Activated T-cell treated with anti-CD3 and anti-CD28 coated beads for 4 hours (primary cell): ENCODE results near the gene PRPF18.

Experiments
- DNase-seq: peaks from one replicate; pipeline ENCODE4 v3.0.0-alpha.2; 2020

Gene PRPF18

GRCh38 chr10:13644866-13645265 lies 58.1 kb downstream of the PRPF18 start:
- DNase-seq = no peak

GRCh38 chr10:13648425-13648824 lies 61.7 kb downstream of the PRPF18 start:
- DNase-seq = no peak

GRCh38 chr10:13649844-13650520 lies 63.2 kb downstream of the PRPF18 start:
- no peak for DNase-seq

GRCh38 chr10:13650961-13651360 lies 64.2 kb downstream of the PRPF18 start:
- no peak for DNase-seq

GRCh38 chr10:13651969-13652720 lies 65.4 kb downstream of the PRPF18 start:
- no peak for DNase-seq

GRCh38 chr10:13652860-13653259 lies 66.1 kb downstream of the PRPF18 start:
- DNase-seq = no peak

GRCh38 chr10:13654118-13654830 lies 67.5 kb downstream of the PRPF18 start:
- DNase-seq = no peak

GRCh38 chr10:13654846-13655245 lies 68.1 kb downstream of the PRPF18 start:
- no peak for DNase-seq

- DNase-seq = no peak
Measured at GRCh38 chr10:13656337-13657100, 69.8 kb downstream of the PRPF18 start.

GRCh38 chr10:13657101-13657680 lies 70.4 kb downstream of the PRPF18 start:
- no peak for DNase-seq

- no peak for DNase-seq
Measured at GRCh38 chr10:13658264-13658663, 71.5 kb downstream of the PRPF18 start.

- no peak for DNase-seq
Measured at GRCh38 chr10:13658871-13659685, 72.3 kb downstream of the PRPF18 start.

GRCh38 chr10:13659887-13660550 lies 73.3 kb downstream of the PRPF18 start:
- DNase-seq = peak; percentile 55

- DNase-seq = no peak
Measured at GRCh38 chr10:13660551-13660920, 73.8 kb downstream of the PRPF18 start.

- no peak for DNase-seq
Measured at GRCh38 chr10:13661256-13661655, 74.5 kb downstream of the PRPF18 start.

GRCh38 chr10:13665516-13666262 lies 78.9 kb downstream of the PRPF18 start:
- DNase-seq = no peak

- no peak for DNase-seq
Measured at GRCh38 chr10:13668126-13668525, 81.4 kb downstream of the PRPF18 start.

- DNase-seq = no peak
Measured at GRCh38 chr10:13669182-13669855, 82.6 kb downstream of the PRPF18 start.

GRCh38 chr10:13669901-13670300 lies 83.1 kb downstream of the PRPF18 start:
- no peak for DNase-seq

- no peak for DNase-seq
Measured at GRCh38 chr10:13670311-13670710, 83.5 kb downstream of the PRPF18 start.
